Stomach (tissue), 9 donors: ENCODE data around the gene ACLY. TPM values are rescaled to one million over a fixed set of nuclear protein-coding genes. Genes with fewer than 3 reads are reported as not detected.

Experiments used
- DNase-seq, 2 donors: peaks; one replicate each; pipeline versions ENCODE4 v3.0.0 to v3.0.0-alpha.2; 2013 to 2019
- H3K27ac ChIP-seq, 5 donors: fragments of 200-600 bp in 4 of 5; sonication (generic) in 4 of 5; one replicate each; pipeline ENCODE4 v1.5.1; 2013 to 2019; ENCODE audit warnings: mild to moderate bottlenecking in 1 of 5, moderate library complexity in 1 of 5
- H3K27me3 ChIP-seq, 3 donors: fragments of 200-600 bp; sonication (generic); one replicate each; pipeline ENCODE4 v1.5.1; 2017 to 2019; ENCODE audit warnings: mixed run types in 1 of 3
- H3K36me3 ChIP-seq, 4 donors: fragments of 200-600 bp; sonication (generic); 1 replicate in 3 of 4; 2 replicates in 1 of 4; pipeline ENCODE4 v1.5.1; 2016 to 2019
- H3K4me1 ChIP-seq, 4 donors: fragments of 200-600 bp; sonication (generic); one replicate each; pipeline ENCODE4 v1.5.1; 2016 to 2019
- H3K4me3 ChIP-seq, 4 donors: fragments of 200-600 bp; sonication (generic) in 3 of 4; one replicate each; pipeline ENCODE4 v1.5.1; 2016 to 2019; ENCODE audit warnings: mild to moderate bottlenecking in 1 of 4
- H3K9me3 ChIP-seq, 4 donors: fragments of 200-600 bp; sonication (generic); one replicate each; pipeline ENCODE4 v1.5.1; 2016 to 2019
- CTCF ChIP-seq, 7 experiments: fragments of 450-650 bp in 4 of 7; fragments of 200-600 bp in 3 of 7; sonication (generic) in 3 of 7; IDR thresholded peaks; one replicate each; pipeline ENCODE4 v1.5.1; 2016 to 2019; ENCODE audit warnings: antibody characterized with exemption in 7 of 7, control low read depth in 2 of 7, mild to moderate bottlenecking in 1 of 7
- EP300 ChIP-seq: sonication (generic); formaldehyde crosslinking; IDR thresholded peaks from one replicate; pipeline ENCODE4 v1.6.1; 2017; ENCODE audit warnings: antibody characterized with exemption
- POLR2A ChIP-seq, 4 donors: fragments of 450-650 bp; IDR thresholded peaks; one replicate each; pipeline ENCODE4 v1.6.1; 2016; ENCODE audit warnings: antibody characterized with exemption in 4 of 4, control low read depth in 2 of 4, mild to moderate bottlenecking in 1 of 4, moderate library complexity in 1 of 4
- POLR2AphosphoS5 ChIP-seq, 3 donors: sonication (generic); formaldehyde crosslinking; IDR thresholded peaks; one replicate each; pipeline ENCODE4 v1.6.1; 2016; ENCODE audit warnings: antibody characterized with exemption in 3 of 3
- WGBS, 5 donors: extraction: QIAGEN DNeasy Blood & Tissue Kit in 3 of 5; methylation state at CpG; one replicate each; pipeline versions ENCODE4 v1.1.5 to v1.1.7; 2013 to 2018; 5-methylcytosine and 5-hydroxymethylcytosine counted together
- intact Hi-C: fragments of 100-400 bp; cut with DNase I; formaldehyde crosslinking; loops from one replicate; pipeline ENCODE4 v1.15.1; 2023; ENCODE audit warnings: low total_unique reads
- polyA plus RNA-seq, 3 donors: library from polyadenylated mRNA; stranded (reverse); fragments of 200-250 nt; gene quantifications; one replicate each; pipeline ENCODE4 v1.2.3, GENCODE V29; 2013
- total RNA-seq, 5 donors: library from RNA; depleted of rRNA; stranded (reverse); fragments of >200 nt; gene quantifications; one replicate each; pipeline versions ENCODE4 v1.1.0 to v1.2.3, GENCODE V29; 2014 to 2016
- donor health status: healthy with polysubstance abuse.
- donor health status: Bipolar disorder and iron deficiency.
- donor health status: healthy.

ACLY gene
- total and polyA plus RNA-seq, 8 donors = 19.8 to 121 (median 36.9) TPM

DNA sequence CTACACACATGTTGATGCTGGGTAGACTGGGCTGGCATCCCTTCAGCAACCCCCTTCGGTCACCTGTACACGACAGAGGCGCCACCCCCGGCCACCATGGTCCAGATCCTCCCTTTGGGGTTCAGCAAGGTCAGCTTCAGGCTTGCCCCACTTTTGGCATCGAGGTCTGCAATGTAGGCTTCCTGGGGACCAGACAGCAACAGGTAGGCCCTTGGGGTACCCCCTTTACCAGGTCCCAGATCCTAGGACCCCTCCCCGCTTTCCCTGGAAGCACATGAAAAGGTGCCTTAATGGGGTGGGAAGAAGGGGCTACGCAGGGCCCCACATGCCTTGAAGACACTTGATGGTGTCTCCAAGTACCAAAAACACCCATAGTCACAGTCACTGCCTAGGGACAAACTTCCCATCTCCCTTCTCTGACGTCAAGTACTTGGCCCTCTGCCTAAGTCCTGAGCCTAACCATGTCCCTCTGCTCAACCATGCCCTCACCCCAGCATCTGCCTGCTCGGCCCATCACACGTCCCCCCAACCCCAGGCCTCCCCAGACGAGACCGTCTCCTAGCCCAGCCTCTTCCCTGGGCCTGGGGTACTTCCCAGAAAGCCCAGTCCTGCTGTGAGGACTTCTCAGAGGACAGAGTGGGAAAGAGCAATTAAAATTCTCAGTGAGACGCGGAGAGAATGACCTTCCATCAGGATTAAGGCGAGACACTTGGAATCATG lies 12.1 kb downstream of the ACLY start:
- Histone ChIP-seq H3K4me1 (peaks cover 0 to 15% (median 6%) of the 10 kb centered on the region in 4 donors), H3K4me3 (no peak overlapping the region), H3K27me3 (no peaks in the 10 kb centered on the region), H3K27ac (peak overlapping the region in 4 of 5 donors; percentile 28 to 65 (median 55)), H3K36me3 (peaks cover 77 to 100% (median 100%) of the 10 kb centered on the region in 4 donors), H3K9me3 (no peaks in the 10 kb centered on the region)
- WGBS, 5 donors = 74 to 84% (median 82%) methylated on average over 15 of the region's 15 CpGs
- peak in 1 of 2 donors; percentile 64 for DNase-seq
- TF ChIP-seq EP300 = no peak
- TF ChIP-seq CTCF (IDR thresholded peaks at IDR 0.05) = no peak
- TF ChIP-seq POLR2AphosphoS5 (IDR thresholded peaks at IDR 0.05) = no peak
- TF ChIP-seq POLR2A (IDR thresholded peaks at IDR 0.05) = no peak
- intact Hi-C loops = no loop called here

DNA sequence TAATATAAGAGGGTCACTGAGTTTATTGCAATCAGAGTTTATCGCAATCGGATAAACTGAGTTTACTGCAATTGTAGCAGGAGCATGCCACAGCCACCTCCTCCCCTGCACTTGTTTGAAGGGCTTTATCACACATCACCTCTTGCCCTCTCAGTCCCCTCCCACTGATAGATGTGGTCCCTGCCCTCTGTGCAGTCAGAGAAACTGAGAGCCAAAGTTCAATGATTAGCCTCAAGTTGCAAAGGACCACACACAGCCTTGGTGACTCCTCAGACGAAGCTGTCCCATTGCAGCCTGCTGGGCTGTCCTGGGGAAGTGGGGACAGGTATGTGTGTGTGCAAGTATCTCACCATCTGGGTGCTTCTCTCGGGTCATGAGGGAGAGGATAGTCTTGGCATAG lies 13.6 kb downstream of the ACLY start:
- peaks cover 67 to 100% (median 100%) of the 10 kb centered on the region in 4 donors for H3K36me3 ChIP-seq
- 74 to 88% (median 77%) methylated on average over 4 of the region's 4 CpGs for WGBS, 5 donors

DNA sequence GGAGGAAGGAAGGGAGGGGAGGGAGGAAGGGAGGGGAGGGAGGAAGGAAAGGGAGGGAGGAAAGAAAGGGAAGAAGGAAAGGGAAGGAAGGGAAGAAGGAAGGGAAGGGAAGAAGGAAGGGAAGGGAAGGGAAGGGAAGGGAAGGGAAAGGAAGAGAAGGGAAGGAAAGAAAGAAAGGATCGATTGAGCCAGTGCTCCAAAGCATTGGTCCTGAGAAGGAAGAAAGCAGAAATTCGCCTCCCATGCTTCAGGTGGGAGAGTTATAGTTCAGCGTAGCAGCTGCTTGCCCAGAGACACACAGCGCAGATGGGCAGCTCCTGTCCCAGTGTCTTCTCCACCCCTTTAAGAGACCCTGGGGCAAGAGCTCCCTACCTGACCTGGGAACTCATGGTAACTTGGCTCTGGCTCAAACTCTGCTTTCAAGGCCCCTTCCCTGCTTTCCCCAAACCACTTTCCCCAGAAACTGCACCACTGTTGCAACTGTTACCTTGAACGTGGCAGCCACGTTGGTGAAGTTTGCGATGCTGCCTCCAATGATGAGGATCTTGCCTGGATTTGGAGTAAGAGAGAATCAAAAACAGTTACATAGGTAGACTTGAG lies 14.4 kb downstream of the ACLY start:
- Histone ChIP-seq H3K36me3 (peaks cover 63 to 100% (median 99%) of the 10 kb centered on the region in 4 donors), H3K4me1 (peaks cover 0 to 15% (median 6%) of the 10 kb centered on the region in 4 donors), H3K4me3 (no peak overlapping the region), H3K27me3 (no peaks in the 10 kb centered on the region), H3K9me3 (no peaks in the 10 kb centered on the region), H3K27ac (no peak overlapping the region)
- intact Hi-C loops = no loop called here
- TF ChIP-seq EP300 (no peak), CTCF (IDR thresholded peaks at IDR 0.05) (no peak), POLR2A (IDR thresholded peaks at IDR 0.05) (no peak), POLR2AphosphoS5 (IDR thresholded peaks at IDR 0.05) (no peak)
- 91 to 95% (median 92%) methylated on average over 7 of the region's 7 CpGs for WGBS, 5 donors
- DNase-seq = no peak

More for the DNA sequence above, 13.6 kb downstream of the ACLY start:
- TF ChIP-seq POLR2AphosphoS5 (IDR thresholded peaks at IDR 0.05) (no peak), POLR2A (IDR thresholded peaks at IDR 0.05) (no peak), CTCF (IDR thresholded peaks at IDR 0.05) (no peak), EP300 (no peak)
- H3K4me1 ChIP-seq = peaks cover 0 to 15% (median 6%) of the 10 kb centered on the region in 4 donors
- intact Hi-C loops = no loop called here
- no peaks in the 10 kb centered on the region for H3K9me3 ChIP-seq
- DNase-seq = no peak
- H3K4me3 ChIP-seq = no peak overlapping the region
- no peaks in the 10 kb centered on the region for H3K27me3 ChIP-seq
- no peak overlapping the region for H3K27ac ChIP-seq

DNA sequence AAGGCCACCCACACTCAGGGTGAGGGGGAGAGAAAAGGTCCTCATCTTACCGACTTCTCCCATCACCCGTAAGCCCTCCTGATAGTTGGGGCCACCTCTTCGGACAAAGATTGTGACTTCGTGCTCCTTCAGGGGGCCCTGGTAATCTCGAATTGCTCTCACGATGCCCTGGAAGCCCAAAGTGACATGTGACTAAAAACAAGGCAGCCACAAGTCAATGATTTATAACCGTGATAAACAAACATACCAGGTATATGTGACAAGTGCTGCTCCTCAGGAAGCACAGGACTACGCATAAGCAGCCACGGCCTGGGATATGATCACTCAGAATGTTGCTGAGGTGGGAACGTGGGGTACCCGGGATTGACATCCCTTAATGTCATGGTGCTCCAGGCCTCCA lies 17.1 kb downstream of the ACLY start:
- no peak for TF ChIP-seq POLR2A (IDR thresholded peaks at IDR 0.05)
- TF ChIP-seq CTCF (IDR thresholded peaks at IDR 0.05) = no peak
- TF ChIP-seq POLR2AphosphoS5 (IDR thresholded peaks at IDR 0.05) = no peak
- TF ChIP-seq EP300 = no peak
- Histone ChIP-seq H3K36me3 (peaks cover 71 to 100% (median 99%) of the 10 kb centered on the region in 4 donors), H3K4me1 (peaks cover 0 to 5% (median 4%) of the 10 kb centered on the region in 4 donors), H3K9me3 (no peaks in the 10 kb centered on the region), H3K27ac (no peak overlapping the region), H3K27me3 (no peaks in the 10 kb centered on the region), H3K4me3 (no peak overlapping the region)
- no peak for DNase-seq
- 79 to 84% (median 83%) methylated on average over 11 of the region's 11 CpGs for WGBS, 5 donors
- intact Hi-C loops = no loop called here
